NOMO-1 treated with DMSO at 0.1 percent for 48 hours (cell line): ENCODE results near the gene MFAP3L.

Source experiments
- DNase-seq: peaks from one replicate; lab custom pipeline; 2025; ENCODE audit not compliant: unreplicated experiment; lab: John Stamatoyannopoulos, UW

The MFAP3L gene

GRCh38 chr4:169993531-169993930 is 32.7 kb downstream of the MFAP3L start:
- no peak for DNase-seq

DNA sequence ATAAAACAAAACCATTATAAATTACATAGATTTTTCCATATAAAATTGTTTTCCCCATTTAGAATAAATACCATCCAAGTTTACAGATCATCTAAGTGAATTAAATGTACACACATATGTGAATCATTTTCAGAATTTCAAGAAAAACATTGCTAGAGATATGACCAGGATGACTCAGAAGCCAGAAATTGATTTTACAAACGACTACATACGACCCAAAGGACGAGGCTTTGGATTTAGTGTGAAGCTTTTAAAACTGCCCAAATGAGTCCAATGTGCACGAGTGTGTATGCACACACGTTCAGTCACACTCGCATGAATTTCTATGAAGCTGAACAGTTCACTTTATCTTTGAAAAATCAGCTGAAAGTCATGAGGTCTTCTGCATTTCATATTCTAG is 37.9 kb downstream of the MFAP3L start:
- DNase-seq = no peak

DNA sequence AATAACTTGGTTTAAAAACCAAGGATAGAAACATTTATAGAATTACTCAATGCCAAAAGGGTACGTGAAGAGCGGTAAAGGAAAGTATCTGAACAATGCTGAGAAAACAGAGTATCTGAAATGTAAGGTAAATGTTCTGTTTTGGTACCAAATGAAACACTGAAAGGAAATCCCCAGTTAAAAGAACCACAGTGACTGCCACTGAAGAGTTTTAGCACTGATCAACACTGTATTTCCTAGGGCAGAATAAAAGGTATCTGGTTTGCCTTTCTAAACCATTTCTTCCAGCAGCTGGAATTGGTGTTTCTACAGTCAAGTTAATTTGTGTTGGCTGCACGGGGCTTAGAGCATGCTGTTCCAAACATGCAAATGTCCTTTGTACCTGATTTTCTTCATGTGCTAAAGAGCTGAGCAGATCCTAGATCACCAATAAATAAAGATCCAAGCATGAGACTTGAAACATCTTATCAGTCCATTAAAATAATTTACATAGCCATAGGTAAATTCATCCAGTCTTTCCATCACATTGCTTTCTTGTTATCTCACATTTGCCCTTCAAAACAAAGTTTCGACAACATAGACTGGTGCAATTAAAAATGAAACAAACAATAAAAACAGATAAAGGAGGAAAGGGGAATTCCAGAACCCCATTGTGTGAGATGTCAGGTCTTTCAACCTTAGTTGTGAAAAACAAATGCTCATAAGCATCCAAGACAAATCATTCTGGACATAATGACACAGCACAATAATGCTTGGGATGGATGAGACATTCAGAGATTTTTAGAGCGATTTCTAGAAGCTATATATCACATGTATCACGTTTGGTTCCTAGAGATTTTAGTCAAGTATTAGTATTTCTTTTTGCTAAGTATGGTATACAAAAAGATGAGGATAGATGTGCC is 38.6 kb downstream of the MFAP3L start:
- no peak for DNase-seq

DNA sequence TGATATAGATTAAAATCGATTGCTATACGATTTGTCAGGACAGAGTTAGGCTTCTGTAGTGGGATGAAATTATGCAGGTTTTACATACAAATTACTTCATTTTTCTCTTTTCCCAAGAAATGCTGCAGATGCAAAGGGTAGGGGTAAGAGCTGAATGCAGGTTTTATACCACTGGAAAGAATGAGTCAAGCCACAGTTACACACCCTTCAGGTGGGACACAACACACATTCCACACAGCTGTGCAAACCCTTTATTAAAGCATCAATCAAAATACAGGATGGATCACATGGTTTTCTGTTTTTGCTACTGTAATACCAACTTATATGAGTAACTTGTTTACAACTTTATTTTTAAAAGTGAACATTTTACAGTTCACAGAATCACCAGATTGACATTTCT is 39.8 kb downstream of the MFAP3L start:
- DNase-seq = no peak

GRCh38 chr4:169985881-169986280 is 40.3 kb downstream of the MFAP3L start:
- DNase-seq = no peak

DNA sequence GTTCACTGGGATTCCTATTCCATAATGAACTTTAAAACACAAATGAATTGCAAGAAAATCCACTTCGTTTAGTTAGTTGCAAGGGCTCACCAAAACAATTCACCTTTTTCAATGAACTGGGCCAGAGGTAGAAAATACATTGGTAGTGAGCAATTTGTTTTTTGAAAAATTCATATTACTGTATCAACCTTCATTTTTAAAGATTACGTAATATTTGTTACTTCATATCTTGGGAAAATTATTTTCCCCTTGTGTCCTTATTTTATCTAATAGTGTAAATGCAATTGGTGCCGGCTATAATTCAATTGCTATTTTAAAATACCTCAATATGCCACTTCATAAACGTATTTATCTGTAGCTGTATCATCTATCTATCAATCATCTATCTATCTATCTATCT is 41.5 kb downstream of the MFAP3L start:
- no peak for DNase-seq

DNA sequence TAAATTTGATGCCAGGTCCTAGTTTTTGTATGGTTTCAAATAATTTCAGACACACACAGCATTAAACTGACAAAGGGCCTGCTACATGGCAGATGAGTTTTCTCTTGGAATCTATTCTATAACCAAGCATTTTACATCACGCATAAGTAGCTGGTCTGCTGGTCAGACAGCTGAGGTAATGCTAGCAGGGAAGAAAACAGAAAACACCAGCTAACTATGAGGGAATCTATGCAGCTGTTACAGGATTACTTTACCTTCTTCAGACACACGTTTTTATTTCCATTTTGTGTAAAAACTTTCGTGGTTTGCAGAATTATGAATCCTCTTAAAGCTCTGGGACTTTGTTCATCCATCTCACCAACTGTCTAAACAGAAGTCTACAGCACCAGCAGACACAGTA is 42.0 kb downstream of the MFAP3L start:
- no peak for DNase-seq

GRCh38 chr4:169976951-169977350 is 49.2 kb downstream of the MFAP3L start:
- no peak for DNase-seq

DNA sequence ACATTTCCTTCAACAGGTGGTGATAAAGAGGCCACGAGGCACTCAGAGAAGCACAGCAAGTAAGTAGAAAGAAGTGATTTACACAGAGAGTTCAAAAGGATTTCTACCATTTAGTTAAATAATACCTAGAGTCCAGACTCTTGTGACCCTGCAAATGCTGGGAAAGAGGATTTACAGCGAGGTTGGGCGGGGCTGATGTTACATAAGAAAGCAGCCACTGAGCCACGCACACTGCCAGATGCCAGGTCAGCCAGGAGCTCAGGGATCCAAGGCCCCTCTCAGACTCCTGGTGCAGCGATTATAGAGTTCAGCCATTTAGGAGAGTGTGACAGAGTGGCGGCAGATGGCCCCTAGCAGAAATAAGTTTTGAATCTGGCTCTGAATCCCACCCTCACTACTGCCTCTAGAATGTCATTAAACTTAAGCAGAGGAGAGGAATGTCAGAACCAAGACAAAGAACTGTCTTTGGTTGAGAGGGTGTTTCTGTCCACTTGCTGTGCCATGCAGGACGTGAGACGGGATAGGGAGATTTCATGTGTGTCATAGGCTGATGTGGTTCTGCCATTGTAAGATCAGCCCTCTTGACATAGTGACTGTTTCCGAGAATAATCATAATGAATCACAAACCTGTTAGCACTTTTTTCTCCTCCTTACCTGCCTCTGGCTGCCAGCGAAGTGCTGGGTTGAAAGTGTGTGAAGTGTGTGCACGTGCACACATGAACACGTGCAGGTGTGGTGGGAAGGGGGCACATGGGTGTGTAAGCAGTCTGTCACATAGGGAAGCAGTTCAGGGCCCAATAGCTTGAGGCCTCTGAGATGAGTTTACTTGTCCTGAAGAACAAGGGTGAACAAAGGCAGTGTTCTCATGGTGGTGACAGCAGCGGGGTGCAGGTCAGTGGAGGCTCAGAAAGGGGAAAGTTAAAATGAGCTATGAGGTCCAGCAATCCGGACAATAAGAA is 50.1 kb downstream of the MFAP3L start:
- no peak for DNase-seq

DNA sequence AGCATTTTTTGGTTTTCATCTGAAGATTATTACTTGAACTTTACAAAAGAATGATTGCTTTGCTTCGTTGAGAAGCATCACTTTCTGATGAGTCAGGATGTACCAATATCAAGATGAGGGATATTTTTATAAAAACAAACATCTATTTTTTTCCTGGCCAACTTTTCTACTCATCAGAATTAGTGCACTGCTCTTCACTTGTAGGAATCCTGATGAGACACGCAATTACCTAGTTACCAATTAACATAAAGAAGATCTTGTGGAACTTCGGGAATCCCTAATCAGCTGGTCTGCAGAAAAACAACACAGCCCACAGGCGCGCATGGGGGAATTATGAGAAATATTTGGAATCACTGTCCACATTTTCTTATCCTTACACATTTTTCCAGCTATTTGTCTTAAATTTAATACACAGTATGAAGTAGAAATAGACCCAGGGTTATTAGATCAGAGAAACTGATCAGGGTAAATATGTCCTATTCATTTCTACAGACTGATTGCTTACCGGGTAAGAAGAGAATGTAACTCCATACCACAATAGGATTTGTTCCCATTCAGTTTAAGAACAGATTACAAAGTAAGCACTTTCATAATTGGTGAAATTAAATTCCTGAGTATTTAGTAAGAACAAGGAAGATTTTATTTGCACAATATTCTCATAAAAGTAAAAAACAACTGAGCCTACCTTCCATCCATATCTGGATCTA is 50.9 kb downstream of the MFAP3L start:
- DNase-seq = no peak

- DNase-seq = no peak
Measured at GRCh38 chr4:169971456-169972015, 54.7 kb downstream of the MFAP3L start.

DNA sequence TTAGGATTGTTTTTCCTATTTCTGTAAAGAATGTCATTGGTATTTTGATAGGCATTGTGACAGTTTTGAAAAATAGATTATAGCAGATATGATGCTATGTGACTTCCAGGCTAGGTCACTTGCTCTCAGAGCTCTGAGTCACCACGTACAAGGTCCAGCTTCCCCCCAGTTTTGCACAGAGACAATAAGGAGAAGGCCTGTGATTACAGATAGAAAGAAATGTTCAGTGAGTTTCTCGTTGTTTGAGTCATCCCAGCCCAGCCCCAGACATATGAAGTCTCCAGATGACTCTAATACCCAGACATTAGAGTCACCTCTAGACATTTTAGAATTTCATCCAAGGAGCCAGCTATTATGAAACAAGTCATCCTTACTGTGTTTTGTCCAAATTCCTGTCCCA is 57.2 kb downstream of the MFAP3L start:
- no peak for DNase-seq

DNA sequence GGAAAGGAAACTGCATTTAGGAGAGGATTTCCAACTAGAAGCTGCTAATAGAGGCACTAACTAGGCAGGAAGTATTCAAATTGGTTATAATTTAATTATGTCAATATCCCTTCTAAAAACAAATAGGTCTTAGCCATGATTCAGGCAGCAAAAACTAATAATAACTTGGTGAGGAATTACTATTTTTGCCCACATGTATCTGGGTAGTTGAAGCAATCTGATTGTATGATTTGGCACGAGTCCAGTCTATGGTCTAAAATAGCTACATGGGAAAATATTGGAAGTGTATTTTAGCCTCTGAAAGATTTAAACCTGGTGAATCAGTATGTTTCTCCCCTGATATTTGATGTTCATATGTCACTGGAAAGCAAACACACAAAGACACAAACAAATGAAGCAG is 62.2 kb downstream of the MFAP3L start:
- DNase-seq = no peak

DNA sequence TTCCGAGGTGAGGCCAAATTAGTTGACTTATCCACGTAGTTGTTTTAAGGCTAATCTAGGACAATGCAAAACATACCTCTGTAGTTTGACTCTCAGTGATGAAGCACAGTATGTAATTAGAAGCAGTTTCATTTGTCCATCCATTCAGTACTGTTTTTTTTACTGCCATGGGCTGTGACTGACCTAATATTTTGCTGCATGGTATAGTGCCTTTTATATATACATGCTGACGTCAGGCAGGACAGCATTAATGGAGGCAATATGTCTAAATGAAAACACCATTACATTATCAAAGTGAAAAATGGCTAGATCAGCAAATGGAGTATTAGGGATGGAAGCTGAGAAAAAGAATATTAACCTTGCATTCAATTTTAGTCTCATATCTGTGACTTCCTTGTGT is 66.9 kb downstream of the MFAP3L start:
- no peak for DNase-seq

GRCh38 chr4:169958629-169959028 is 67.6 kb downstream of the MFAP3L start:
- no peak for DNase-seq

DNA sequence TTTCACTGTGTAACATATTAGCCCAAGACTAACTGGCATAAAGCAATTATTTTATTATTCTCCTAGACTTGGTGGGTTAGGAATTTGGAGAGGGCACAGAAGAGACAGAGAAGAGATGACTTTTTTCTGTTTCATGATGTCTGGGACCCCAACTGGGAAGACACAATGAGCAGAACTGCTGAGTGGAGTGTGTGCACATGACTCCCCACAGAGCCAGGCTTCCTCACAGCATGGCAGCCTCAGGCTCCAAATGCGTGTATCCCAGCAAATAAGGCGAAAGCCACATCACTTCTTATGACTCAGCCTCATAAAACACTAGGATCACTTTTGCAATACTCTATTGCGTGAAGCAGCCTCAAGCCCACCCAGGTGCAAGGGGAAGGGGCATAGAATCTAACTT is 68.4 kb downstream of the MFAP3L start:
- no peak for DNase-seq

GRCh38 chr4:169956091-169956843 is 69.9 kb downstream of the MFAP3L start:
- no peak for DNase-seq

DNA sequence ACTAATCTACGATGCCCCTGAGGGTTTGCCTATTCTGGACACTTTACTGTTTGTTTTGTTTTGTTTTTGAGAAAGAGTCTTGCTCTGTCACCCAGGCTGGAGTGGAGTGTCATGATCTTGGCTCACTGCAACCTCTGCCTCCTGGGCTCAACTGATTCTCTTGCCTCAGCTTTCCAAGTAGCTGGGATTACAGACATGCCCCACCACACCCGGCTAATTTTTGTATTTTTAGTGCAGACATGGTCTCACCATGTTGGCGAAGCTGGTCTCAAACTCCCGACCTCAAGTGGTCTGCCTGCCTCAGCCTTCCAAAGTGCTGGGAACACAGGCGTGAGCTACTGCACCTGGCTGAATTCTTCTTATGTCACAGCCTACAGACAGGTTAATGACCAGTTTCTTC is 70.7 kb downstream of the MFAP3L start:
- no peak for DNase-seq

DNA sequence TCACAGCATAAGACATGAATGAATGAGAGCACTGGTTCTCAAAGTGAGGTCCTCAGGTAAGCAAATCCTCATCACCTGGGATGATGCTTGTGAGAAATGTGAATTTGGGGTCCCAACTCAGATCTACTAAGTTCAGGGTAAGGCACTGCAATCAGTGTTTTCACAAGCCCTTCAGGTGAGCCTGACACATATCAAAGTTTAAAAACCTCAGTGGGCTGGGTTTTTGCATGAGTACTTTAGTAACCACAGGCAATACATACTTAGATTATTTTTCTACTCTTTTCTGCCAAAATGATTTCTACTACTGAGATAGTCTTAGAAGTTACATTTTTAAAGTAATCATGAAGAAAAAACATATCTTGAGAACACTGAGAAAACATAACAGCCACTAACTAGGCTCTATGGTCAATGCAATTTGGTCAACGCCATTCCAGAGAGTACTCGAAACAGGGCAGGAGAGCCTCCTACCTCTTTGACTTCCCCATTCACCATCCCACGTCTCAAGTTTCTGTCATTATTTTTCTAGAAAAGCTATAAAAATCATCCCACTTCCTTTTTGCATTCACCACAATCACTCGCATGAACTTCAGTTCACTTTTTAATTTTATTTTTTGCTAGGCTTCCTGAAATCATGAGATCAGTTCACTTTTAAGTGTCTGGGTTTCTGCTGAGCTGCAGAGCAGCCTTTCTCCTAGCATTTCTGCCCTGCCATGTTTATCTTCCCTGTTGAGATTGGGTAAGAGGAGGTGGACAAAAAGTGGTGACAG is 73.8 kb downstream of the MFAP3L start:
- peak; percentile 95 for DNase-seq

DNA sequence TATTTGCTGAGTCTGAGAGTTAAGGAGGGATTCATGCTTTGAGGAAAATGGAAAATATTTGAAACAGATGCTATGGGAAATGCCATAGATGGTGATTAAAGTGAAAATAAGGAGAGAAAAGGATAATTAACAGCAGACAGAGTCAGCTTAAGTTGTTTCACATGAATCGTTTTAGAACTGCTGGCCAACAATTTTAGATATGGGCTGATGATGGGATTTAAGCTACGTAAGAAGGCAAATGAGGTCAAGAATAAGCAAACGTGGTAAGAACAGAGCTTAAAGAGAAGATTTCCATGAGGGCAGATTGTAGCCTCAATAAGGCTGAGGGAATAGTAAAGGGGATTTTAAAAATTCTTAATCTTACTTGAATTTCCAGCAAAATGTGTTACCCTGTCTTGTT is 77.9 kb downstream of the MFAP3L start:
- no peak for DNase-seq
